AG20443 (cell line): ENCODE data around the gene DYRK1A.
A peak's percentile ranks its signal among the peaks of the same experiment; 100 is the strongest.
"Not testable (repeated sequence)": the region's sequence is repeated elsewhere in the genome, so short reads cannot be mapped to it uniquely, and the experiment has no call there.

Experiments
- DNase-seq: peaks from one replicate; pipeline ENCODE4 v3.0.0; 2012; ENCODE audit warnings: low spot score, mixed read lengths

Gene DYRK1A

DNA sequence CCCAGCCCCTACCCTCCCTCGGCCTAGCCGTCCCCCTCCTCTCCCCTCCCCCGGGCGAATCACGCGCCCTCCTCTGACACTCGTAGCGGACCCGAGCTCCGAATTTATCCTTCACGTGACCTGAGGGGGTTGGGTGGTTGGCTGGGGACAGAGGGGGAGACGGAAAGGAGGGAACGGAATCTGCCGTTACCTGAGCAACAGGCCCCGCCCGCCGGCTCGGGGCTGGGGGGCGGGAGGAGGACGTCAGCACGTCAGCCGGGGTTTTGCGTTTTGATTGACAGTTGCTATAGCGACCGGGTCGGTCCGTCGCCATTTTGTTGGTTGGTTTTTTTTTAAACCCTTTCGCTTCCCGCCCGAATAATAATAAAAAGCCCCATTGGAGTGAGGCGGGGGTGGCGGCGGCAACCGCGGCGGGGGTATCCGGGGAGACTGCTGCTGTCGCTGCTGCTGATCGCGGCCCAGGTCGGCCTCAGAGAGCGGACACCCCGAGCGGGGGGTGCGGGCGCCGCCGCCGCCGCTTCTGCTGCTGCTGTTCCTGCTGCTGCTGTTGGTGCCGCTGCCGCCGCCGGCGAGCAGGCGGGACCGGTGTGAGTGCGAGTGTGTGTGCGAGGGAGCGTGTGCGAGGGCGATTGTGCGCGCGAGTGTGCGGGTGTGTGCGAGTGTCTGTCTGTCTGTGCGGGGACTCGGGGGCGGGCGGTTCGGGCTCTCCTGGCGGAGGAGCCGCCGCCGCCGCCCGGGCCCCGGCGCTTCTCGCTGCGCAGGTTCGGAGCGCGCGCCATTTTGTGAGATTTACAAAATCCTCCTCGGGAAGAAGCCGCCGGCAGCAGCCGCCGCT lies at the start of gene DYRK1A:
DYRK1A (plus strand) TSS at position 292 of the 835 bp plus-strand sequence. CDS start 53,602 bp downstream, outside the sequence.
- peak; percentile 99 for DNase-seq

DNA sequence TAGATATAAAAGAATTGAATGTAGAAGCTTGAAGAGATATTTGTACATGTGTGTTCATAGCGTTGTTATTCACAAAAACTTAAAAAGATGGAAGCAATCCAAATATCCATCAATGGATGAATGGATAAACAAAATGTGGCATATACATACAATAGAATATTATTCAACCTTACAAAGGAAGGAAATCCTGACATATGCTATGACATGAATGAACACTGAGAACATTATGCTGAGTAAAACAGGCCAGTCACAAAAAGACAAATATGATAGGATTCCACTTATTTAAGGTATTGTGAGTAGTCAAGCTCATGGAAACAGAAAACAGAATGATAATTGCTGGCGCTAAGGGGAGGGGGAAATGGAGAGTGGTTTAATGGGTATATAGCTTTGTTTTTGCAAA lies 47.0 kb upstream of the DYRK1A start:
- DNase-seq: no peak

DNA sequence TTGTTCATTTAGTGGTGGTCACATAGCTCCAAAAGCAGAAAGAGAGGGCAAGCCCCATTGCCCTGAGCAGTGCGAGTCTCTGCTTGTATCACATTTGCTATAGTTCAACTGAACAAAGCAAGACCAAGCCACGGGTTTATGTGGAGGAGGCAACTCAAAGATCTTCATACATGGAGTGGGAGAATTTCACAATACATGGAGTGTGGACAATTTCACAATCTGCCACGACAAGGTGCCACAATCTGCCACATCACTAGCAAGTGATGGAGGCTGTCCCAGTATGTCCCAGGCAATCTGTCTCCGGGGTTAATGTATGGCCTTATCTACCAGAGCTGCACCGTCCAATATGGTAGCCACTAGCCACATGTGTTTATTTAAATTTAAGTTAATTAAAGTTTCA lies 44.5 kb upstream of the DYRK1A start:
- no peak for DNase-seq

DNA sequence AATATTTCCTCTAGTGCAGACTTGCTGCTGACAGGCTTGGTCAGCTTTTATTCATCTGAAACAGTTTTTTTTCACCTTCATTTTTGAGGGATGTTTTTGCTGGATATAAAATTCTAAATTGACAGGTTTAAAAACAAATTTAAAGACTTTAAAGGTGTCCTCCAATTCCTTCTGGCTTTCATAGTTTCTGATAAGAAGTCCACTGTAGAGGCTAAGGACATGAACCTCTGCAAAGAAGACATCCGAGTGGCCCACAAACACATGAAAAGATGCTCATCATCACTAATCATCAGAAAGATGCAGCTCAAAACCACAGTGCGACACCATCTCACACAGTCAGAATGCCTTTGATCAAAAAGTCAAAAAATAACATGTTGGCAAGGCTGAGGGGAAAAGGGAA lies 42.0 kb upstream of the DYRK1A start:
- no peak for DNase-seq

DNA sequence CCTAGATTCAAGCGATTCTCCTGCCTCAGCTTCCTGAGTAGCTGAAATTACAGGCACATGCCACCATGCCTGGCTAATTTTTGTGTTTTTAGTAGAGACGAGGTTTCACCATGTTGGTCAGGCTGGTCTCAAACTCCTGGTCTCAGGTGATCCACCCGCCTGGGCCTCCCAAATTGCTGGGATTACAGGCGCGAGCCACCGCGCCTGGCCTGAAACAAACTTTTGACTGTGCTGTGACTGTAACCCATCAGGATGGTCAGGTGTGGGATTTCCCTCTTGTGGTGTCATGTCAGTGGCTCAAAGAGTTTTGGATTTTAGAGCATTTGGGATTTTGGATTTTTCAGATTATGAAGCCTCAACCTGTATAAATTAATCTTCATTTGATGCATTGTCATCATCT lies 38.4 kb upstream of the DYRK1A start:
- not testable (repeated sequence) for DNase-seq

DNA sequence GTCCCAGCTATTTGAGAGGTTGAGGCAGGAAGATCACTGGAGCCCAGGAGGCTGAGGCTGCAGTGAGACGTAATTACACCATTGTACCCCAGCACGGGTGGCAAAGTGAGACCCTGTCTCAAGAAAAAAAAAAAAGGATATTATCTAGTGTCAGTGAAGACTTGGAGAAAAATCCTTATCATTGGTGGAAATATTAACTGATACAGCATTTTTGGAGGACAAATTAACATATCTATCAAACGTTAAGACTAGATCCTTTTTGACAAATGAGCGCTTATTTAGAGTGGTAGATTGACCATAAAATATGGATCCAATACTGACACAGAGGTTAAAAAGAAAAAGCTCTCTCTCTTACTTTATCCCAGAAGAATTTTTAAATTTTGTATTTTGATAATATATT lies 35.2 kb upstream of the DYRK1A start:
- no peak for DNase-seq

DNA sequence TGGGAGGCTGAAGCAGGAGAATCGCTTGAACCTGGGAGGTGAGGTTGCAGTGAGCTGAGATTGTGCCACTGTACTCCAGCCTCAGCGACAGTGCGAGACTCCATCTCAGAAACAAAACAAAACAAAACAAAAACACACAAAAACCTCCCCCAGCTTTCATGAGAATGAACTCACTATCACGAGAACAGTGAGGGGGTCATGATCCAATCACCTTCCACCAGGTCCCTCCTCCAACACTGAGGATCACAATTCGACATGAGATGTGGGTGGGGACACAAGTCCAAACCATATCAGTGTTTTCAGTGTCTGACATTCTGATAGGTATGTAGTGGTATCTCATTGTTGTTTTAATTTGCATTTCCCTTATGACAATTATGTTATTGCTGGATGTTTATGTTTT lies 31.5 kb upstream of the DYRK1A start:
- DNase-seq: no peak

DNA sequence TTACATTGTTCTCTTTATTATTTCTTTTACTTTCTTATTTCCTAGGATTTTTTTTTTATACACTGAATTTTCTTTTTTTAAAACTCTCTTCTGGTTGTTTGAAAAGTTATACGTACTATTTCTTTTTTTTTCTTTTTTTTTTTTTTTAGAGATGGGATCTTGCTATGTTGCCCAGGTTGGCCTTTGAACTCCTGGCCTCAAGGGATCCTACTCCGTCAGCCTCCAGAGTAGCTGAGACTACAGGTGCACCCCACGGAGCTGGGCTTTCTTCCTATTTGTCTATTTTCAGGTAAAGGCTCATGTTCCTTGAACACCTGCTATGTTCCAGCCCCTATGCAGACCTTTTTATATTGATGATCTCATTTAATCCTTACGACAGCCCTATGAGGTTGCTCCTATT lies 29.4 kb upstream of the DYRK1A start:
- no peak for DNase-seq

DNA sequence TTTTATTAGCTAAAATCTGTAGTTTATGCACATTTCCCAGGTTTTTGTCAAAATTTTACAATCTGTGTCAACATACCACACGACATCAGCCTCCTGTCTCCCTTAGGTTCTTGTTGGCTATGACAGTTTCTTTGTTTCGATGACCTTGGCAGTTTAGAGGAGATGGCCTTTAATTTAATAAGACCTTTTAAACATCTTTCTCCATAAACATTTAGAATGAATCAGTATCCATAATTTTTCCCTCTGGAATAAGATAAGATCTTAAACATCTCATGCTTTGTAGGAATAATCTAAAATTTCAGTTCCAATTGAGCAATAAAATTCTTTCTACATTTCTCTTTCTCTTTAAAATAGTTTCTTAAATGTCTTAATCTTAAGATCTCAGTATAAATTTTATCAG lies 28.7 kb upstream of the DYRK1A start:
- no peak for DNase-seq

DNA sequence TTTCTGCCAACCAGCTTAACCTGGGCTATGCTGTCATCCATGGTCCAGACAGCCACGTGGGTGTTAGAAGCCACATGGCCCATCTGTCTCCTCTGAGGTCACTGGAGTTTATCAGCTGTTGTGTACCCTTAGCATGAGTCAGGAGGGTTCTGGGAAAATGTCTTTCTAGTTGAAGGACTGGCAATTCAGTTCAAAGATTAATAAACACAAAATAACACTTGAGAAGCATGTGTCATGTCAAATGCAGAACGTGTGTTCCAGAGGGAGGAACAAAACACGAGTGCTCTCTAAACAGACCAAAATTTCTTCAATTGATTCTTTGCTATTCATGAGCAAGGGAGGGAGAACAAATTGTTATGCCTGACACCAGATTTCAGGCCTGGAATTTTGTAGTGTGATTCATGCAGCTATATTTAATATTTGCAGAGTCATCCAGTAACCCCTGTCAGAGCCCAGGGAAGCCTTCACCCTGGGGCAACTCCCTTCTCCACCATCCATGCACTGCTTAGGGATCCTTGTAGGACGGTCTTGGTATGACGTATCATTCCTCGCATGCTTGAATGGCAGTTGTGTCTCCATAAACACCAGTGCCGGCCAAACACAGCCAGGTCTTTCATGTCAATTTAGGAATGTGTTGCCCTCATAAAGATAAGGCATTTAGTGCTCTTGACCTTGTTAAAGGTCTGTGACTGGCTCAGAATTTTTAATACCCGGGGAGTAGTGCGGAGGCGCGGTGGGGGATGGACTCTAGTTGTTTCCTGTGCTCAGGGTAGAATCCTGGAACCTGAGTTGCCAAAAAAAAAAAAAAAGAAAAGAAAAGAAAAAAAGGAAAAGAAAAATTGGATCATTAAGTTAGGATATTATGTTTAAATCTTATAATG lies 27.7 kb upstream of the DYRK1A start:
- peak; percentile 93 for DNase-seq

DNA sequence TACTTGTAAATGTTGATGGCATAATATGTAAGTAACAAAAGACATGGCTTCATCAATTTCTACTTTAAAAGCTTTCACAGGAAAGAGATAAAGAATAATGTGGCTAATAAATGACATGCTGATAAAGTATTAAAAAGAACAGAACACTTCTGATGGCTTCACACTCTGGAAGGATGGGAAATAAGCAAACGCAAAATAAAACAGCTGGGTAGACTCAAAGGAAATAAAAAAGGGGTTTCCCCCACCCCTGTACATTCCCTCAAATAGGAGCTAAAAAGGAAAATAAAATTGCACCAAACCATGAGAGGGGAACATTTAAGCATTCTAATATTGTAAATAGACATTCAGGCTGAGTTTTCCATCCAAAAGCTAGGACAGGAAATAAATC lies 27.0 kb upstream of the DYRK1A start:
- DNase-seq: no peak

DNA sequence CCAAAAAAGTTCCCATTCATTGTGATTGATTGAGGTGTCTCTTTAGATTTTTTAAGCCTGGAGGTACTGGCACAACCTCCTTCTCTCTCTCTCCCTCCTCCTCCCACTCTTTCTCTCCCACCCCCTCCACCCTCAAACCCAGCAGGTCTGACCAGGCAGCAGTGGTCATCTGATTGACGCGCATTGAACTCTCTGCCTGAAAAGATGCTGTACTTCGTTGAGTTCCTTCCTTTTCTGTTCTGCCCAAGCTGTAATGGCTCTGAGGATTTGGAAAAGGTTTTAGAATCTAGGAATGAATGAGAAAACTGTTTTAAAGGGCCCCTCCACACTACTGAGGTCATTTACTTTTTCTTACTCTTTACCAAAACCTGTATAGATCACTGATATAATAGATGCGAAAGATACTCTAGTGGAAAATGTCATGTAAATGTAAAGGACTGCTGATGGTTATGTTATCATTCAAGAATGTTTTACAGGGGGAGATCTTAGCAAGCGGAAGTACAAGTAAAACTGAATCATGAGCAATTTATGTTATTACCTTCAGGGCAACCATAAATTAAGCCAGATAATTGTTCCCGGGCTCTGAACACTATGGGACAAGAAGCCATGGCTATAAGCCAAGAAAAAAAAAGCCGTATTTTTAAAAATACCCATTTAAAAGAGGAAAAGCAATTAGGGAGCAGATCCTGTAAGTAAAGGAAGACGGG lies 25.2 kb upstream of the DYRK1A start:
- DNase-seq: no peak

DNA sequence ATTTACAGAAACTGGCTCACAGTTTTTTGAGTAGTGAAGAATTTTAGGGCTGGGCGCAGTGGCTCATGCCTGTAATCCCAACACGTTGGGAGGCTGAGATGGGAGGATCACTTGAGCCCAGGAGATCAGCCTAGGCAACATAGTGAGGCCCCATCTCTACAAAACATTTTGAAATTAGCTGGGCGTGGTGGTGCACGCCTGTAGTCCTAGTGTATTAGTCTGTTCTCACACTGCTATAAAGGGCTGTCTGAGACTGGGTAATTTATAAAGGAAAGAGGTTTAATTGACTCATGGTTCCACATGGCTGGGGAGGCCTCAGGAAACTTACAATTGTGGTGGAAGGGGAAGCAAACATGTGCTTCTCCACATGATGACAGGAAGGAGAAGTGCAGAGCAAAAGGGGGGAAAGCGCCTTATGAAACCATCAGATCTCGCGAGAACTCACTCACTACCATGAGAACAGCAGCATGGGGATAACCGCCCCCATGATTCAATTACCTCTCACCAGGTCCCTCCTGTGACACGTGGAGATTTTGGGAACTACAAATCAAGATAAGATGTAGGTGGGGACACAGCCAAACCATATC lies 24.4 kb upstream of the DYRK1A start:
- DNase-seq: no peak

DNA sequence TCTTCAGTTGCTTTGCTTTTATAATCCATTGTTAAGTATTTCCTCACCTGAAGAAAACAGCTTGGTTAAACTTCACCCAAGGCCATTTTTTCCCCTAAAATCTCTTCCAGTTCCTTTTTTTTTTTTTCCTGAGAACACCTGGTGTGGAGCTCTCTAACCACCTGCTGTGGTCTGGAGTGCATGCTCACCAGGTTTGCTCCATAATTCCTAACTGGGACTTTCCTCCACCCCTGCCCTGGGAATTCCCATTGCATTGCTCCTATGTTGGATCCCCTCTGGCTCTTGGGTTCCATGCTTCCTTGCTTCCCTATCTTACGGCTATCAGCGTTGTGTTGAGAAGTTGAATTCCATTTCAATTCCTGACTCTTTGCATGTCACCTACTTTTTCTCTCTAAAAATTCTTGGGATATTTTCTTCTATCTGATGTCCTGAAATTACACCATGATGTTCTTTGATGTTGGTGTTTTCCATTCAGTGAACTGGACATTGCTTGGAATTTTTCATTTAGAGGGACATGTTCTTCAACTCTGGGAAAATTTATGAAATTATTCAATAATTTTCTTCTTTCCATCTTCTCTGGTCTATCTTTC lies 19.6 kb upstream of the DYRK1A start:
- DNase-seq: no peak

DNA sequence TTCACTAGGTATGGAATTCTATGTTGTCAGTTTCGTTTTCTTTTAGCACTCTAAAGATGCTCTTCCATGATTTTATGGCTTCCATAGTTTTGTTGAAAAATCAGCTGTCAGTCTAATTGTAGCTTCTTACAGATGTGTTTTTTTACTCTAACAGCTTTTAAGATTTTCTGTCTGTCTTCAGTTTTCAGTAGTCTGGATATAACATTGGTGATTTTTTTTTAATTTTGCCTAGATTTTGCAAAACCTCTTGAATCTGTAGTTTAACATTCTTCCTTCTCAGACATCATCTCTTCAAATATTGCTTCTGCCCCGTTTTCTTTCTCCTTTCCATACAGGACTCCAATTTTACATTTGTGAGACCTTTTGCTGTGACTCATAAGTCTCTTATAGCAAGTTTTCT lies 17.9 kb upstream of the DYRK1A start:
- no peak for DNase-seq

DNA sequence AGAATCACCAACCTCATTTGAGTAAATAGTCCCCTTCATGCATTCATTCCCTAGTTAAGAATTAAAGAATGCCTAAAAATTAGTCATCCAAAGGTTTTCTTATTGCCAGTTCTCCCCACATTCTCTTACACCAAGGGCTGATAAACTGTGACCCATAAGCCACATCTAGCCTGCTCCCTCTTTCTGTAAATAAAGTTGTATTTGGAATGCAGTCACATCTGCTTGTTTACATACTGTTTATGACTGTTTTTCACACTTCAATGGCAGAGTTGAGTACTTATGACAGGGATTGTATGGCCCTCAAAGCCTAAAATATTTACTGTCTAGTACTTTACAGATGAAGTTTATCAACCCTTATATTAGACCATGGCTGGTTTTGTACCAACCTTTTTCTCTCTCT lies 16.1 kb upstream of the DYRK1A start:
- DNase-seq: no peak

DNA sequence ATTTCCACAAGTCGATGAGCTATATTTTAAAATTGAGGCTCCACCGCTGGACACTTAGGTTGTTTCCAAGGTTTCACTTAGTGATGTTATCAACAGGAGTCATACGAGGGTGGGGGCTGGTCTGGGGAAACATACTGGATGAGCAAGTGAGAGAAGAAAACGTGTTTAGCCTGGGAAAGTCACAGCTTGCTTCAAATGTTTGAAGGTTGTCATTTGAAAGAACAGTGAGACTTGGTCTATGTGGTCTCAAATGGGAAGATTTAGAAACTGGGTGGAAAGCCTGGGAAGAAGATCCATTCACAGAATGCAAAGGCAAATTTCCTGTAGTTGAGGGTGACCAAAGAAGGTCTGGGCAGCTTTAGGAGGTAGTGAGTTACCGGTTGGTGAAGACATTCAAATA lies 9.9 kb upstream of the DYRK1A start:
- DNase-seq: no peak

DNA sequence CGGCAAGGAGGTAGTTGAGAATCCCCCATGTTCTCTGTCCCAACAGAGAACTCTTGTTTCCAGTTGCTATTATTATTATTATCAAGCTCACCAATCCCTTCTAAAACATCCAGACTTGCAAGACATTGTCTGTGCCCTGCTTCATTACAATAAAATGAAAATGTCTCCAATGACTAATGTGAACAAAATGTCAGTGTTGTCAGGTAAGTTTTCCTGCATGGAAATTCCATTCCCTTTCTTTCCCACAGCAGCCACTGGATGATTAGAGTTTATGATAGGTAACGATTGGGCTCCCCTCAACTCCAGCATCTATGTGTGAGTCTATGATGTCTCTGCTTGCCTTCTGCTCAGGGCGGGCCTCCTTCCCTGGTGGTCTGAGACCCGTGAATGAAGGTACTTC lies 8.9 kb upstream of the DYRK1A start:
- no peak for DNase-seq

DNA sequence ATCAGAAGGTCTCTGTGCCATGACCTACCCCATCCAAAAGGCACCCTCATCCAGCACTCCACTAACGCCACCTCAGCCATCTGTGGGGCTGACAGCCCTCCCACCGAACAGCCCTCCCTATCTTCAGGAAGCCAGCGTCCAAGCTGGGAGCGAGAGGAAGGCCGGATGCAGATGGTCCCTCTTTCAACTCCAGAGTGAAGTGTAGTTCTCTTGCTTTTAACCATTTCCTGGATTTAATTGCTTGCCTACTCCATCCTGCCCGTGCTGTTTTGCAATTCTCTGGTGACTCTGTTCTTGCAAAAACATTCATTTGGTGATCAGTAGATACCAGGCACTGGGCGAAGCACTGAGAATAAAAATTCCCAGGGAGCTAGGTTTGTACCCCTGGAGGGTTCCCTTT lies 8.2 kb upstream of the DYRK1A start:
- no peak for DNase-seq

DNA sequence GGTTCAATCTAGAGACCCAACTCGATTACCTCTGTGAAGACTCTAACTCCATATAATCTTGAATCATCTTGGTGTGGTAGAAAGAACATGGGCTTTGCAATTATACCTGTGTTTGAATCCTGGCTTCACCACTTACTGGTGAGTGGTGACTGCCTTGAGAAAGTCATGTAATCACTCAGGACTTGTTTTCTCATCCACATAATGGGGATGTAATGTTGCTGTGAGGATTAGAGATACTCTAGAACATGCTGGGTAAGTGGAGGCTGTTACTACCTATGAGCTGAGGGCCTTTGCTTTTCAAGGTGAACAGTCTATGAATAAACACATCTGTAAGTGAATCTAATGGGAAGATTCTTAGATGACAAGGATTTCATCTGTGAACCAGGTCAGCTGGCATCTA lies 2.6 kb upstream of the DYRK1A start:
- no peak for DNase-seq

DNA sequence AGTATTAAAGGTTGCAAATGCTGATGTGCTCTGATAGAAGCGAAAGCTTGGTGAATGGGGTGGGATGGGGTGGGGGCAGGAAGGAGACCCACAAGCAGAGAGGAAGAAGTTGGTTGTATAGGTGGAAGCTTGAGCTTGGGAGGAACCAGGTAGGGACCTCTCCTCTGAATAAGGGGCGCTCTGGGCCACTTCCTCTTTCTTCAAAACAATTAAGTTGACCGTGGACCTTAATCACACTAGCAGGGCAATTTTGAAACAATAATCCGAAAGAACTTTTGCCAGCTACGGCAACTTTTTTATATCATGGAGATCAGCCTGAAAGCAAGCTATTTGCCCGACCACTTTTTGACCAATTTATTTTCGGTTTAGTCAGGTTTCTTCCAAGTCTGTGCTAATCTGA lies 1.9 kb upstream of the DYRK1A start:
- DNase-seq: no peak
